HEK293T (cell line): ENCODE measurements around the gene MAEA.

Experiments used
- CTCF ChIA-PET: fragments of 350-600 bp; formaldehyde crosslinking; extraction: SDS; loops from one replicate; lab custom pipeline; 2021; ENCODE audit warnings: antibody characterized with exemption, inconsistent platforms; lab: Yijun Ruan, JAX
- POLR2A ChIA-PET: fragments of 350-600 bp; formaldehyde crosslinking; extraction: SDS; loops from one replicate; lab custom pipeline; 2020; ENCODE audit warnings: antibody characterized with exemption, inconsistent platforms; lab: Yijun Ruan, JAX
- DNase-seq: peaks from one replicate; pipeline ENCODE4 v3.0.0; 2012; ENCODE audit warnings: mixed read lengths; ENCODE audit errors: extremely low spot score
- ARNT ChIP-seq: fragments of 450-650 bp; IDR thresholded peaks from 2 replicates; pipeline ENCODE4 v1.6.1; 2017; ENCODE audit warnings: mild to moderate bottlenecking
- BHLHE40 ChIP-seq: fragments of 450-650 bp; IDR thresholded peaks from 2 replicates; pipeline ENCODE4 v1.6.1; 2016; ENCODE audit warnings: mild to moderate bottlenecking, moderate library complexity, borderline replicate concordance
- CTBP1 ChIP-seq: fragments of 450-650 bp; IDR thresholded peaks from 2 replicates; pipeline ENCODE4 v1.6.1; 2016; ENCODE audit warnings: borderline replicate concordance
- ELF4 ChIP-seq: fragments of 450-650 bp; IDR thresholded peaks from 2 replicates; pipeline ENCODE4 v1.6.1; 2017; ENCODE audit warnings: antibody characterized with exemption
- FOXA1 ChIP-seq: fragments of 450-650 bp; IDR thresholded peaks from 2 replicates; pipeline ENCODE4 v1.6.1; 2016; ENCODE audit warnings: mild to moderate bottlenecking
- FOXK2 ChIP-seq: fragments of 450-650 bp; IDR thresholded peaks from 2 replicates; pipeline ENCODE4 v1.6.1; 2016; ENCODE audit warnings: mild to moderate bottlenecking
- FOXM1 ChIP-seq: fragments of 450-650 bp; IDR thresholded peaks from 2 replicates; pipeline ENCODE4 v1.6.1; 2017; ENCODE audit warnings: mild to moderate bottlenecking, borderline replicate concordance
- L3MBTL2 ChIP-seq: fragments of 450-650 bp; conservative IDR thresholded peaks from 2 replicates; pipeline ENCODE4 v1.6.1; 2016; ENCODE audit warnings: mild to moderate bottlenecking
- LEF1 ChIP-seq: fragments of 450-650 bp; IDR thresholded peaks from 2 replicates; pipeline ENCODE4 v1.6.1; 2017; ENCODE audit warnings: mild to moderate bottlenecking, borderline replicate concordance
- NFRKB ChIP-seq: fragments of 450-650 bp; IDR thresholded peaks from 2 replicates; pipeline ENCODE4 v1.6.1; 2016; ENCODE audit warnings: mild to moderate bottlenecking, moderate library complexity
- SP1 ChIP-seq: fragments of 450-650 bp; IDR thresholded peaks from 2 replicates; pipeline ENCODE4 v1.6.1; 2017
- SUZ12 ChIP-seq: fragments of 450-650 bp; IDR thresholded peaks from 2 replicates; pipeline ENCODE4 v1.6.1; 2016; ENCODE audit warnings: mild to moderate bottlenecking
- TARDBP ChIP-seq: fragments of 450-650 bp; IDR thresholded peaks from 2 replicates; pipeline ENCODE4 v1.6.1; 2016
- ZNF384 ChIP-seq: fragments of 450-650 bp; IDR thresholded peaks from 2 replicates; pipeline ENCODE4 v1.6.1; 2016
- TF ChIP-seq, protein P1 (sequence below): fragments of 450-650 bp; IDR thresholded peaks from 2 replicates; pipeline ENCODE4 v1.6.1; 2016

MAEA gene

GRCh38 chr4:1245481-1246051, 44.1 kb upstream of the MAEA start:
- POLR2A ChIA-PET, result no interaction called here
- CTCF ChIA-PET, result no interaction called here

DNA sequence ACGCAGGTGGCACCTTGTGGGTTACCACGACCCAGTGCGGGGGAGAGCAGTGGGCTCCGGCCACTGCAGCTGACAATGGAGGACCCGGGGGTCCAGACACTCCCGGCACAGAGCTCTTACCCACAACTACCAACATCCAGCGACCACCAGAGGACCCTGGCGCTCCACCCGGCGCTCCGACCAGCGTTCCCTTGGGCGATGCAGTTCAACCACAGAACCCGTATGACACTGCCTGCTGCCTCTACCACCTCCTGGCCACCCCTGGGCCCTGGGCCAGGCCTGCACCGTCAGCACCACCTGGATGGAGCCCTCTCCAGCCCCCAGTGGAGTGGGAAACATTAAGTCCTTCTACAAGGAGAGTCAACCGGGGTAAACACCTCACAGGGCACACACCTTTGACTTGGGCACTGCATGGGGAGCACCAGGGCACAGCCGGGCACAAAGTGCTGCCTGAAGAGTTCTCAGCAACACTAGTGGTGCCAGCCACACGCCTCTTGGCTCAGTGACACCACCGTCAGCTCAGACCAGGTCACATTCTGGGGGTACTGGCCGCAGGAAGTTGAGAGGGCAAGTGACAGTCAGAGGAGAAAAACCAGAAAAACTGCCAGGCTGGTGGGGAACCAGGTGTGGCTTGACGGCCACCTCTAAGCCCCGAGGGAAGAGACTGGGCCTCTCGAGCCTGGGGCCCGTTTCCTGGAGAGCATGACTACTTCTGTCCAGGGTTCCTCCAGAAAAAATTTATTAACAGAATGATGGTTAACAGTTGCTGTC, 43.4 kb upstream of the MAEA start:
- DNase-seq, result no peak
- POLR2A ChIA-PET, result interaction anchor here (1.3 to 3.0 kb wide), 2 partner anchors 43 to 100 kb away, joined by 4 to 22 read pairs; partner anchors contain the start of genes MAEA and UVSSA
- CTCF ChIA-PET, result no interaction called here
- TF ChIP-seq CTBP1, result no peak
- TF ChIP-seq ARNT, result no peak
- no peak for TF ChIP-seq LEF1
- TF ChIP-seq ZNF384, result no peak
- no peak for TF ChIP-seq BHLHE40
- TF ChIP-seq, protein P1, sequence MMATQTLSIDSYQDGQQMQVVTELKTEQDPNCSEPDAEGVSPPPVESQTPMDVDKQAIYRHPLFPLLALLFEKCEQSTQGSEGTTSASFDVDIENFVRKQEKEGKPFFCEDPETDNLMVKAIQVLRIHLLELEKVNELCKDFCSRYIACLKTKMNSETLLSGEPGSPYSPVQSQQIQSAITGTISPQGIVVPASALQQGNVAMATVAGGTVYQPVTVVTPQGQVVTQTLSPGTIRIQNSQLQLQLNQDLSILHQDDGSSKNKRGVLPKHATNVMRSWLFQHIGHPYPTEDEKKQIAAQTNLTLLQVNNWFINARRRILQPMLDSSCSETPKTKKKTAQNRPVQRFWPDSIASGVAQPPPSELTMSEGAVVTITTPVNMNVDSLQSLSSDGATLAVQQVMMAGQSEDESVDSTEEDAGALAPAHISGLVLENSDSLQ, result no peak
- TF ChIP-seq FOXM1, result no peak
- no peak for TF ChIP-seq ELF4
- TF ChIP-seq TARDBP, result no peak
- no peak for TF ChIP-seq SUZ12

More at GRCh38 chr4:1245481-1246051, 44.1 kb upstream of the MAEA start:
- TF ChIP-seq LEF1 (no peak), TARDBP (no peak), FOXK2 (no peak), ZNF384 (no peak), FOXM1 (no peak), BHLHE40 (no peak), CTBP1 (no peak), L3MBTL2 (no peak), SP1 (no peak), NFRKB (no peak), ARNT (no peak)
- TF ChIP-seq, protein P1, result no peak
- no peak for DNase-seq

DNA sequence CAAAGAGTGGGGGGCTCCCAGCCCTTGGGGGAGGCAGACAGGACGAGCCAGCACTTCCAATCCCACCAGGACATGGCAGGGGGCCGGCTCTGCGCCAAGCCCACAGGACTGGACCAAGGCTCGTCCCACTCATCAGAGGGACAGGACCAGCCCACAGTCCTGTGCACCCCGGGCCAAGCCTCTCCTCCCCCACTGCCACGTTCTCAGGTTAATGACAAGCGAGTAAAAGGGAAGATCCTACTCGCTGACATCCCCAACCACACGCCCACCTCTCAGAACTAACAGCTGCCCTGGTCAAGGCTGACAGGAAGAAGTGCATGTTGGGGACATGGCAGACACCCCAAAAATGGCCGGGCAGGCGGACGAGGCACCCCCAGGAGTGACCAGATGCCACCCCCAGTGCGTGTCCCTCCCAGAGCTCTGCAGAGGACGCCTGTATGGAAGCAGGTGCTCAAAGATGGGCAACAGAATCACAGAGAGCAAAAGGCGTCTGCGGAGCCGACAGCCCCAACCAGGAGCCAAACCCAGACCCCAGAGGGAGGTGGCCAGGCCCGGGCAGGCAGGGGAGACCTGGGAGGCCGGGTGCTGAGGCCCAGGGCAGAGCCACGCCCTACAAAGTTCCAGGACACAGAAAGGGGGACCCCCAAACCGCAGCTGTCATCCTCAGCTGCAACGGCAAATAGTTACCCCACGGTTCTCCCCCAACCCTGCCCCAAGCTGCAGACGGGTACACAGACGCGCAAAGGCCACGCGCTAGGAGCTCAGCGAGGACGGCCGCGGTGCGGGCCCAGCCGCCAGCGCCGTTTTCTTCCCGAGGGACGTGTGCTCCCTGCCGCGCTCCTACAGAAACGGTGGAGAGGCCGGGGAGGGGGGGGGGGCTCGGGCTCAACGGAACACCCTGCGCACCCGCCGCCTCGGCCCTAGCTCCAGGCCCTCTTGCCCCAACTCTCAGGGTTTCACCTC, 42.5 kb upstream of the MAEA start:
- TF ChIP-seq L3MBTL2 (peak; percentile 30; the same call in 1 of the 2 replicates), SUZ12 (no peak)
- no peak for DNase-seq
- ChIA-PET CTCF (interaction anchor here (0.8 kb wide), 1 partner anchor 109 kb away, joined by 3 read pairs; no protein-coding TSS in a partner anchor), POLR2A (interaction anchor here (0.6 to 3.0 kb wide), 4 partner anchors 11 to 99 kb away, joined by 3 to 22 read pairs (median 4); partner anchors contain the start of genes MAEA and UVSSA)

DNA sequence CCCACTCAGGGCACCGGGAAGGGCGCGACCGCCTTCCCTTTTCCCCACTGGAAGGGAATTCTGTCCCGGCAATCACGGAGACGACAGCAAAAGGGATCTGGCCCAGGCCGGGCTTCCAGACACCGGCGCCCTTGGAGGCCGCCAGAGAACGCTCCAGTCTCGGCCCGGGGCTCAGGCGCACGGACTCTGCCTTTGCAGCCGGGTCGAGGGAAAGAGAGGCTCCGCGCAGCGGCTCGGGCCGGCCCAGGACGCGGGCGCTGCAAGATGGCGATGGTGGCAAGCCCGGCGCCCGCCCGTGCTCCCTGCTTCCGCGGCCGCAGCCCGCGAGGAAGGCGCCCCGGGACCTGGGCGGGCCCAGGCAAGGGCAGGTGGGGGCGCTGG, 41.8 kb upstream of the MAEA start:
- DNase-seq, result peak; percentile 55
- TF ChIP-seq NFRKB (no peak), FOXA1 (no peak), SP1 (no peak), ZNF384 (no peak), L3MBTL2 (no peak), BHLHE40 (no peak), FOXM1 (no peak)
- CTCF ChIA-PET, result interaction anchor here (0.8 kb wide), 1 partner anchor 108 kb away, joined by 3 read pairs; no protein-coding TSS in a partner anchor
- POLR2A ChIA-PET, result interaction anchor here (1.0 to 3.0 kb wide), 3 partner anchors 12 to 98 kb away, joined by 3 to 22 read pairs (median 3); partner anchors contain the start of gene UVSSA

DNA sequence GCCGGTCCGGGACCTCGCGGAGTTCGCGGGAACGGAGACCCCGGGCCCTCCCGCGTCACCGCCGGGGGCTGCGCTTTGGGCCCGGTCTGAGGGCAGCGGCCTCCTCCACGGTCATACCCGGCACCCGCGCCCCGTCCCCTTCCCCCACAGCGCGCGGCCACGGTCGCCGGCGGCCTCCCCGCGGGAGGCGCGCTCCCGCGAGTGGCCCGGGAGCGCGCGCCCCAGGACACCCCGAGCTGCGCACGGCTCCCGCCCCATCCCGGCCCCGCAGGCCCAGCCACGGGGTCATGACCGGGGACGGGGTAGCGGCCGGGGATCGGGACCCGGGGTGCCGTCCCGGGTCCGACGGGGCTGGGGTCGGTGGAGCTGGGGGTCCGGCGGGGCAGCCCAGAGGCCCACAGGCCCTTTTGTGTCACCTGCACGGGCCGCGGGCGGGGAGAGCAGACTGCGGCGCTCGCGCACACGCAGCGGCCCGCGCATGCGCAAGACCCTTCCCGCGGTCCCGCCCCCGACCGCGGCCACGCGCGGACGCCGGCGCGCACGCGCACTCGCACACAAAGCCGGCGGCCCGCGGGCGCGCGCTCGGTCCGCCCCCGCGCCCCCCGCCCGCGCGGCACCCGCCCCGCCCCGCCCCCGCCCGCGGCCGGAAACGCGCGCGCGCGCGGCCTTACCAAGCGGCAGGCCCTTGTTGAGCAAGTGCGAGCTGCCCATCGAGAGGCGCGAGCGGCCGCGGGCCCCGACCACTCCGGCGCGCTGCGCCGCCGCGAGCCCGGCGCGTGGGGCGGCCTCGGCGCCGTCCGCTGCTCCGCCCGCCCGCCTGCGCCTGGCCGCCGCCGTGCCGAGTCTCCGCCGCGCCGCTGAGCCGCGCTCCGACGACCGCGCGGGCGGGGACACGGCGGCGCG, 41.2 kb upstream of the MAEA start, which contains the start of gene CTBP1:
CTBP1 (minus strand) TSS at position 886 of the 903 bp plus-strand sequence. CDS start 7,799 bp downstream, outside the sequence.
- CTCF ChIA-PET, result no interaction called here
- TF ChIP-seq LEF1, result peak; percentile 48; the same call in 1 of the 2 replicates
- no peak for TF ChIP-seq NFRKB
- TF ChIP-seq L3MBTL2, result no peak
- no peak for TF ChIP-seq FOXA1
- TF ChIP-seq ZNF384, result no peak
- POLR2A ChIA-PET, result interaction anchor here (1.0 to 3.0 kb wide), 6 partner anchors 13 to 107 kb away, joined by 3 to 22 read pairs (median 3); partner anchors contain the start of genes MAEA and UVSSA
- DNase-seq, result peak; percentile 99
